Measurements from ENCODE around the gene PAX4. TPM values are rescaled to one million over a fixed set of nuclear protein-coding genes. Genes with fewer than 3 reads are reported as not detected.

PAX4 gene
- total and polyA plus RNA-seq, 9 of the 15 experiments (the other 6 are each of a cell fraction or from before 2014, with no cell fraction given), result not detected

GRCh38 chr7:127588697-127589482 lies 29.1 kb downstream of the PAX4 start (continued):
- TF ChIP-seq FOXA3 (CRISPR knock-in tag; conservative IDR thresholded peaks at IDR 0.05 in 1 of 2, IDR thresholded peaks at IDR 0.05 in 1 of 2) (no peak), GABPB1 (CRISPR knock-in tag; IDR thresholded peaks at IDR 0.05) (no peak; the same call in 1 of the 2 replicates), HINFP (tag; conservative IDR thresholded peaks at IDR 0.05; ENCODE audit: low read depth) (no peak), CEBPB (tag; IDR thresholded peaks at IDR 0.05) (no peak), SLC30A9 (CRISPR knock-in tag; IDR thresholded peaks at IDR 0.05) (no peak), CEBPG (CRISPR knock-in tag; IDR thresholded peaks at IDR 0.05) (no peak), CEBPG (tag; conservative IDR thresholded peaks at IDR 0.05 in 1 of 2, IDR thresholded peaks at IDR 0.05 in 1 of 2) (no peak), ZNF668 (CRISPR knock-in tag; IDR thresholded peaks at IDR 0.05) (no peak), ARHGAP35 (IDR thresholded peaks at IDR 0.05; ENCODE audit: partially characterized antibody) (no peak), PRMT5 (CRISPR knock-in tag; IDR thresholded peaks at IDR 0.05) (no peak), ZBTB5 (IDR thresholded peaks at IDR 0.05) (no peak), ZNF696 (CRISPR knock-in tag; conservative IDR thresholded peaks at IDR 0.05) (no peak), POLR2AphosphoS5 (IDR thresholded peaks at IDR 0.05; ENCODE audit: control insufficient read depth, insufficient read depth, low read depth, low read length) (no peak), MEF2D (tag; conservative IDR thresholded peaks at IDR 0.05; ENCODE audit: low read depth) (no peak), NONO (IDR thresholded peaks at IDR 0.05; ENCODE audit: low read depth in 2 of 2, low read length in 1 of 2) (no peak), IRF2 (CRISPR knock-in tag; IDR thresholded peaks at IDR 0.05) (no peak), RBM39 (optimal IDR thresholded peaks at IDR 0.05; ENCODE audit: low read depth, low read length) (no peak), FOS (IDR thresholded peaks at IDR 0.05; ENCODE audit: extremely low read depth, insufficient read length) (no peak), KHSRP (IDR thresholded peaks at IDR 0.05) (no peak), TEAD4 (IDR thresholded peaks at IDR 0.05; ENCODE audit: low read length) (no peak), TEAD4 (CRISPR knock-in tag; IDR thresholded peaks at IDR 0.05; ENCODE audit: borderline replicate concordance) (no peak), IRF9 (tag; IDR thresholded peaks at IDR 0.05) (no peak), HOXB6 (CRISPR knock-in tag; IDR thresholded peaks at IDR 0.05; ENCODE audit: borderline replicate concordance) (no peak), RBFOX2 (IDR thresholded peaks at IDR 0.05; ENCODE audit: low read depth, low read length) (peak; percentile 72), NCOA1 (IDR thresholded peaks at IDR 0.05; ENCODE audit: low read depth) (no peak), KLF13 (tag; IDR thresholded peaks at IDR 0.05; ENCODE audit: borderline replicate concordance, low read depth) (no peak; the same call in 1 of the 2 replicates)

All from K562 (cell line).